GM12801 (cell line): ENCODE measurements around the gene C21orf91.

ENCODE experiments used
- TF ChIP-seq, protein P1 (sequence below): IDR thresholded peaks from one replicate; pipeline ENCODE4 v1.5.1; 2011; ENCODE audit warnings: control low read depth; ENCODE audit not compliant: insufficient read length; ENCODE audit errors: extremely low read depth

C21orf91 gene

DNA sequence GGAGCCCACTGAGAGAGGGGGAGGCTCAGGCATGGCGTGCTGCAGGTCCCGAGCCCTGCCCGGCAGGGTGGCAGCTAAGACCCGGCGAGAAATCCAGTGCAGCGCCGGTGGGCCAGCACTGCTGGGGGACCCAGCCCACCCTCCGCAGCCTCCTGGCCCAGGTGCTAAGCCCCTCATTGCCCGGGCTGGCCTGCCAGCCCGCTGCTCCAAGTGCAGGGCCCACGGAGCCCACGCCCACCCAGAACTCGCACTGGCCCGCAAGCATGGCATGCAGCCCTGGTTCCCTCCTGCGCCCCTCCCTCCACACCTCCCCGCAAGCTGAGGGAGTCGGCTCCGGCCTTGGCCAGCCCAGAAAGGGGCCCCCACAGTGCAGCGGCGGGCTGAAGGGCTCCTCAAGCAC lies 61.5 kb downstream of the C21orf91 start:
- TF ChIP-seq, protein P1, sequence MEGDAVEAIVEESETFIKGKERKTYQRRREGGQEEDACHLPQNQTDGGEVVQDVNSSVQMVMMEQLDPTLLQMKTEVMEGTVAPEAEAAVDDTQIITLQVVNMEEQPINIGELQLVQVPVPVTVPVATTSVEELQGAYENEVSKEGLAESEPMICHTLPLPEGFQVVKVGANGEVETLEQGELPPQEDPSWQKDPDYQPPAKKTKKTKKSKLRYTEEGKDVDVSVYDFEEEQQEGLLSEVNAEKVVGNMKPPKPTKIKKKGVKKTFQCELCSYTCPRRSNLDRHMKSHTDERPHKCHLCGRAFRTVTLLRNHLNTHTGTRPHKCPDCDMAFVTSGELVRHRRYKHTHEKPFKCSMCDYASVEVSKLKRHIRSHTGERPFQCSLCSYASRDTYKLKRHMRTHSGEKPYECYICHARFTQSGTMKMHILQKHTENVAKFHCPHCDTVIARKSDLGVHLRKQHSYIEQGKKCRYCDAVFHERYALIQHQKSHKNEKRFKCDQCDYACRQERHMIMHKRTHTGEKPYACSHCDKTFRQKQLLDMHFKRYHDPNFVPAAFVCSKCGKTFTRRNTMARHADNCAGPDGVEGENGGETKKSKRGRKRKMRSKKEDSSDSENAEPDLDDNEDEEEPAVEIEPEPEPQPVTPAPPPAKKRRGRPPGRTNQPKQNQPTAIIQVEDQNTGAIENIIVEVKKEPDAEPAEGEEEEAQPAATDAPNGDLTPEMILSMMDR, result no peak

DNA sequence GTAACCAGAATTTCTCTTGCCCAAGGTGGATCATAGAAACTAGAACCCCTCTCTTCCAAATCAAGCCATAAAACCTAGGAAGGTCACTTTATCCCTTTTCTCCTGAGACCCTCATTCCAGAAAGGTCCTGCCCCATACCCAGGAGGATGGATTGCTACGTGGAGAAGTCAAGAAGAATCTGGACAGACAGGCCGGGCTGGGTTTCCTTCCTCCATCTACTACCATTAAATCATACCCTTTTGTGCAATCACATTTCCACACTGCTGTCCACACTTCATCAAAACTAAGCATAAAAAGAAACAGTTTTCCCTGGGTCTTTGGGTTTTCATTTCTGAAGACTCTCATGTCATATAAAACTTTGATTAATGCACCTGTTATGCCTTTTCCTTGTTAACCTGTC lies 65.4 kb downstream of the C21orf91 start:
- TF ChIP-seq, protein P1, result no peak

- TF ChIP-seq, protein P1, result no peak
Measured at GRCh38 chr21:17752171-17752570, 67.0 kb downstream of the C21orf91 start.

- TF ChIP-seq, protein P1, result no peak
Measured at GRCh38 chr21:17746920-17747319, 72.2 kb downstream of the C21orf91 start.

DNA sequence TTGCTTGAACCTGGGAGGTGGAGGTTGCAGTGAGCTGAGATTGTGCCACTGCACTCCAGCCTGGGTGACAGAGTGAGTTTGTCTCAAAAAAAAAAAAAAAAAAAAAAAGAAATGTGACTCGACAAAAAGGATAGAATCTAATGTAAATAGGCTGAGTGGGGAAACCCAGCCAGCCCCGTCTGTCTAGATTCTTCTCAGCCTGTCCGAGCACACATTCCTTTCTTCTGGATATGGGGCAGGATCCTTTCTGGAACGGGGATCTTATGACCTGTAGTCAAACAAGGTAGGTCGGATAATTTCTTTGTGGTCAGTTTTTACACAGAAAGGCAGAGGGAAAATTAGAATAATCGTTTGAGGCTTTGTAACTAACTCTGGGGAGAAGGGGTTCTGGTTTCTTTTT lies 74.1 kb downstream of the C21orf91 start:
- TF ChIP-seq, protein P1, result no peak

GRCh38 chr21:17742940-17743592 lies 76.1 kb downstream of the C21orf91 start:
- TF ChIP-seq, protein P1, result no peak

GRCh38 chr21:17742181-17742580 lies 77.0 kb downstream of the C21orf91 start:
- TF ChIP-seq, protein P1, result no peak
